Dedifferentiated amniotic fluid mesenchymal stem cell (primary cell): ENCODE results near the gene LYZ.
"Not testable (repeated sequence)": the region's sequence is repeated elsewhere in the genome, so short reads cannot be mapped to it uniquely, and the experiment has no call there.

Source experiments
- DNase-seq: peaks from one replicate; pipeline ENCODE4 v3.0.0-alpha.2; 2016; ENCODE audit errors: extremely low spot score

The LYZ gene

DNA sequence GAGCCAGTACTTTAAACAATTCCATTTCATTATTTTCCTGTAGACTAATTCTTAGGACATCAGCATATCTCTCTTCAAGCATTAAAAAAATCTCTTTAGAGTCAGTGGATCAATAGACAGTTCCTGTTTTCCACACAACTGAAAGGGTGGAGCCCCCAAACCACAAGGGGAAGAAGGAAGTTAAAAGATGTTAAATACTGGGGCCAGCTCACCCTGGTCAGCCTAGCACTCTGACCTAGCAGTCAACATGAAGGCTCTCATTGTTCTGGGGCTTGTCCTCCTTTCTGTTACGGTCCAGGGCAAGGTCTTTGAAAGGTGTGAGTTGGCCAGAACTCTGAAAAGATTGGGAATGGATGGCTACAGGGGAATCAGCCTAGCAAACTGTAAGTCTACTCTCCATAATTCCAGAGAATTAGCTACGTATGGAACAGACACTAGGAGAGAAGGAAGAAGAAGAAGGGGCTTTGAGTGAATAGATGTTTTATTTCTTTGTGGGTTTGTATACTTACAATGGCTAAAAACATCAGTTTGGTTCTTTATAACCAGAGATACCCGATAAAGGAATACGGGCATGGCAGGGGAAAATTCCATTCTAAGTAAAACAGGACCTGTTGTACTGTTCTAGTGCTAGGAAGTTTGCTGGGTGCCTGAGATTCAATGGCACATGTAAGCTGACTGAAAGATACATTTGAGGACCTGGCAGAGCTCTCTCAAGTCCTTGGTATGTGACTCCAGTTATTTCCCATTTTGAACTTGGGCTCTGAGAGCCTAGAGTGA lies at the start of gene LYZ:
TSS of gene LYZ (plus strand) at position 220 of the 777 bp plus-strand sequence. CDS start at position 248, 28 bp downstream.
- DNase-seq: no peak

GRCh38 chr12:69298947-69299346 lies 49.2 kb upstream of the LYZ start:
- no peak for DNase-seq

DNA sequence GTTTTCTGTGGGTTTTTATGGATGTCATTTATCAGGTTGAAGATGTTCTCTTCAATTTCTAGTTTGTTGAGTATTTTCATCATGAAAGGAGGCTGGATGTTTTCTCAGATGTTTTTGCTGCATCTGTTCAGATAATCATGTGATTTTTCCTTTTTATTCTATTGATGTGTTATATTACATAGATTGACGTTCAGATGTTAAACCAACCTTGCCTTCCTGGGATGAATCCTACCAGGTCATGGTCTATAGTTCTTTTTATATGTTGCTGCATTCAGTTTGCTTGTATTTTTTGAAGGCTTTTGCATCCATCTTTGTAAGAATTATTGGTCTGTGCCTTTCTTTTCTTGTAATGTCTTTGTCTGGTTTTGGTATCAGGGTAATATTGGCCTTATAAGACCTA lies 43.9 kb upstream of the LYZ start:
- DNase-seq: no peak

- no peak for DNase-seq
Observed at GRCh38 chr12:69309461-69309860, 38.7 kb upstream of the LYZ start.

- DNase-seq: no peak
Observed at GRCh38 chr12:69313209-69313608, 35.0 kb upstream of the LYZ start.

GRCh38 chr12:69316784-69317183 lies 31.4 kb upstream of the LYZ start:
- DNase-seq: not testable (repeated sequence)

DNA sequence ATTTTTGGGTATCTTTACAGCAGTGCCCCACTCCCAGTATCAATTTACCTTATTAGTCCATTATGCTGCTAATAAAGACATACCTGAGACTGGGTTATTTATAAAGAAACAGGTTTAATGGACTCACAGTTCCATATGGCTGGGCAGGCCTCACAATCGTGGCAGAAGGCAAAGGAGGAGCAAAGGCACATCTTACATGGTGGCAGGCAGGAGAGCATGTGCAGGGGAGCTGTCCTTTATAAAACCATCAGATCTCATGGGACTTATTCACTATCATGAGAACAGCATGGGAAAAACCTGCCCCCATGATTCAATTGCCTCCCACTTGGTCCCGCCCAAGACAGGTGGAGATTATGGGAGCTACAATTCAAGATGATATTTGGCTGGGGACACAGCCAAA lies 30.9 kb upstream of the LYZ start:
- DNase-seq: not testable (repeated sequence)

- no peak for DNase-seq
Observed at GRCh38 chr12:69318225-69318624, 30.0 kb upstream of the LYZ start.

DNA sequence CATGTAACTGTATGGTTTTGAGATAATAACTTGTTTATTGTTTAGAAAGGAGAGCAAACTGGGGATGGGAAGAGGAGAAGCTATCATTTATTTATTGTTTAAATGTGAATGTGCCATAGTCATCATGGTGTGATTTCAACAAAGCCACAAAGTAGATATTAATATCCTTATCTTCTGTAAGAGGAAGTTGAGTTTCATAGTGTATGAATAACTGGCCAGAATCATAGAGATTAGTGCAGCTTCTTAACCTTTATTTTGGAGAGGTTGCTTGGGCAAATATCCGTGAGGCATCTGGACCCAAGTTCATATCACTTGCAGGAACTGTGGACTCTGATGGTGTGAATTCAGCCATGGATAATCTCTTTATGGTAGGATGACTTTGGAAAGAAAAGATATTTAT lies 26.8 kb upstream of the LYZ start:
- DNase-seq: no peak

DNA sequence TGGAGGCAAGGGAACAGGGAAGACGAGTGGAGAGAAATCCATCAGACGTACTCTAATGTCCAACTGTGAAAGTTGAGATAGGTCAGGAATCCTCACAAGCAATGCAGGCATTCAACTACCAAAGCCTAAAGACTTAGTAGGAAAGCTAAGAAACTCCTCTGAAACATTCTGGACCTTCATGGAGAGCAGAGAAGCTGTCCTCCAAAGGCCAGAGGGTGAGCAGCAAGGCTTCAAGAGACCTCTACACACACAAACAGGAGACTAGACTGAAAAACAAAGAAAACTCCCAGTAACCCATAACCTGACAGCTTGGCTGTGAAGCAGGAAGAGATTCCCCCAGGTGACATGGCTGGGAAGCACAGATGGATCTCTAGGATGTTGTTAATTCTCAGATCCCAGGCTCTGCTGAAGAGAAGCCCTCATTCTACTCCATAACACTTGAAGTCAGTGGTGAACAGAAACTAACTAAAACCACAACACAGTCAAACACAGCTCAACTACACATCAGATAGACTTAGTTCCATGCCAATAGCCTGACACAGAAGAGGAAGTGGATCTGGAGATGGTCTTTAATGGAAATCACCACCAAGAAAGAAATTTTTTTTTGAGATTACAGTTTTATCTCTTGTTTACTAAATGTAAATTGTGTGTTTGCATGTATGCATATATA lies 23.2 kb upstream of the LYZ start:
- no peak for DNase-seq

DNA sequence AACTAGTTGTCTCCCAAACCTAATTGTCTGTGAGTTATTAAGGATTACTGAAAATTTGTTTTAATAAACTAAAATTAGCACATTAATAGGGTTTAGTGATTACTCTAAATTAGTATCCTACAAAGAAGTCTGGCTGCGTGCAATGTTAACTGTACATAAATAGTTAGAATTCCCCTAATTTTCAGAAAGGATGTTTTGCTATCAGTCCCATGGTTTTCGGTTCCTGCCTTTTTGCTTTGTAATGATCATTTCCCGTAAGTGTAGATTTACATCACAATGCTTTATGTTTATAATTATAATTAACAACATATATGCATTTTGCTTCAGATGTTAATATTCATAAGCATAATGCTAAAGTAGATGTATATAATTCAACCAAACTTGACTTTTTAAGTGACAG lies 19.8 kb upstream of the LYZ start:
- no peak for DNase-seq

DNA sequence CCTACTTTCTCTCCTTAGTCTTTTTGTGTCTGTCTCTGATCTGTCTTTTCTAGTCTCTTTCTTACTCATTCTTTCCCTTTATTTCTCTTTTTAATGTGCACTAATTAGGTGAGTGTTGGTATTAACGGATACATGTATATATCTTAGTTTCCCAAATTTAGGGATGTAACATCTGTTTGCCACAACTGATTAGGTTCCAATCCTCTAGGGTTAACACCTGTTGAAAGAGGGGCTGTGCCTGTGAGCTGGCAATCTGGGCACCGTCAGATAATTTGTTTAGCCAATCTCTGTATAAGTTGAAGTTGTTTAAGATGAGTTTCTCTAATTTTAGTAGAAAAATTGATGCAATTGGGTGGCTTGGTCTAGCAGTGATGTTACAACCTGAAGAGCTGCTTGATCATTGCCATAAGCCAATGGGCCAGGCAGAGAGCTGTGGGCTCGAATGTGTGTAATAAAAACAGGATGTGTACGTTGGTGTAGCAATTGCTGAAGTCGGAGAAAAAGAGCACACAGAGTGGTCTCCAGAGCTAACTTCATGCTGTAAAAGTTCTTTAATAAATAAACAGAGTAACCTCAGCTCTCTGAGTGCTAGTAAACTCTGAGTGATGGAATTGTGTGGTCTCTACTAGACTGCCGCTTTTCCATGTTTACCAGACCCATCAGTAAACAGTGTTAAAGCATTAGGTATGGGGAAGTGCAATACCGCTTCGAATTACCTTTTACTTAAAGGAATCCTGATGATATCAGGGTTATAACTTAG lies 18.3 kb upstream of the LYZ start:
- DNase-seq: no peak

GRCh38 chr12:69330475-69331473 lies 17.4 kb upstream of the LYZ start:
- DNase-seq: no peak

- DNase-seq: no peak
Observed at GRCh38 chr12:69331519-69331908, 16.7 kb upstream of the LYZ start.

DNA sequence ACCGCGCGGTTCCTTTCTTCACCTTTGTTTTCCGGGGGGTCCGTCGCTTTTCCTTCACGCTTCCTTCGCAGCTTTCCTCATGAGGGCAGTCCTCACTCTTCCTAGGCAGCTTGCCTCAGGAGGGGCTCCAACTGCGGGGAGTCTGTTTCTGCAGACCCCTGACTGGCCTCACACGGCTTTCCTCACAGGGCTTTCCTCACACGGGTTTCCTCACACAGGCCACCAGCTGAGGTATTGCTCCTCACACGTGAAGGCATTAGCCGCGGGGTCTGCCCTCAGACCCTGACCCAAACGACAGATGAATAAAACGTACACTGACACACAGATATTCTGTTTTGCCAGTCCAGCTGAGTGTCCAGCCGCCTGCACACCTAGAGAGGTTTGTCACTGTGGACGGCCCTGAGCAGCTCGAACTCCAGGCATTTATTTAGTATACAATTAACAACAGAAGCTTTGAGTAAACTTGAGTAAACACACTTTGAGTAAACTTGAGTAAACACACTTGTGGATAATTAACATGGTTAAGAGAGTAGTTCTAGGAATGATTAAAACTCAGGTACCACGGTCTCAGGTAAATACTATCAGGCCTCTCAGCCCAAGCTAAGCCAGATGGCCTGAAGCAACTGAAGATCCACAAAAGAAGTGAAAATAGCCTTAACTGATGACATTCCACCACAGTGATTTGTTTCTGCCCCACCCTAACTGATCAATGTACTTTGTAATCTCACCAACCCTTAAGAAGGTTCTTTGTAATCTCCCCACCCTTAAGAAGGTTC lies 16.1 kb upstream of the LYZ start:
- DNase-seq: no peak

DNA sequence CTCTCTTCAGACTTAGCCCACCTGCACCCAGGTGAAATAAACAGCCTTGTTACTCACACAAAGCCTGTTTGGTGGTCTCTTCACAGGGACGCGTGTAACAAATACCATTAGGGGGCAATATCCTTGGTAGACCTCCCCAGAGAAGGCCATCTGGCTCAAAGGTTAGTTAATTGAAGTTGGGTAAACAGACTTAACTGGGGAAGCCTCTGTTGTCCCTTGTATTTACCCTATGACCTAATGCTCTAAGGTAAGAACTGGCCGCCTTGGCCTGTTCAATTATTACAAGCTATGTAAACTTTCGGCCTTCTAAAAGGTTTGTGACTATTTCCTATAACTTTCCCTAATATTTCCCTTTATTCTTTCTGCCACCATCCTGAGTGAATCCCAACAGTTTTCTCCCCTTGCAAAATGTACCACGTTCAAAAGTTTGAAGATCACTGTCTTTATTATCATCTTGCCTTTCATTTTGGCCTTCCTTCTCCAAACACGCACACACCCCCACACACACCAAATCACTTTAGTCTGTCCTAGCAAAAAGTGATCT lies 15.3 kb upstream of the LYZ start:
- DNase-seq: no peak

GRCh38 chr12:69334158-69334557 lies 14.0 kb upstream of the LYZ start:
- DNase-seq: no peak

GRCh38 chr12:69337311-69338090 lies 10.7 kb upstream of the LYZ start:
- no peak for DNase-seq

DNA sequence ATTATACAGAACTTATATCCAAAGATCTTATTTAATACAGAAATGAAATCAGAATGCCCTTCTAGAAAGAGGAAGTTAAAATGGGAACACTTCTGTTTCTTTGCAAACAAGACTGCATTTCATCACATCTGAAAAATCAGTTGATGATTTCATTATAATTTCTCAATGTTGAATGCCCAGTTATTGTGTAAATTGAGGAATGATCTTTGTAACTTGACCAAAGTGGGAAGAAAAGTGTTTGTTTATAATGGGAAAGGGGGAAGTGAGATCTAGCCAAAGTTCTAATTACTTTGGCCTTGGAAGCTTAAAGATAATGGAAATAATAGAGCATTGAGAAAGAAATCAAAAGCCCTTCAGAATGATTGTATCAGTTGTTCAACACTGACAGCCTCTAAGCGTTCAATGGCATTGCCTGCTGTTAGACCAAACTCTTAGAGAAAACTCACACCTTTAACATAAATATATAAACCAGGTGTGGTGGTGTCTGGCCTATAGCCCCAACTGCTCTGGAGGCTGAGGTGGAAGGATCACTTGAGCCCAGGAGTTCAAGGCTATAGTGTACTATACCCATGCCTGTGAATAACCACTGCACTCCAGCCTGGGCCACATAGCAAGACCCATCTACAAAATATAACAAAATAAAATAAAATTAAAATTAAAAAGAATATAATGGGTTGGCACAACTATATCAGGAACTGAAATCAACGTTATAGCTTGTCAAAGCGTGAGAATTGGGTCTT lies 9.9 kb upstream of the LYZ start:
- no peak for DNase-seq
